Lung (tissue), 12 donors: ENCODE measurements around the gene TMEM86B. TPM values are rescaled to one million over a fixed set of nuclear protein-coding genes. Genes with fewer than 3 reads are reported as not detected.
"Not testable (repeated sequence)": the region's sequence is repeated elsewhere in the genome, so short reads cannot be mapped to it uniquely, and the experiment has no call there.

Experiments
- ATAC-seq: fragments of 200-7000 bp; cut with Tn5 transposase; one replicate; pipeline ENCODE4 v1.9.1; 2020; ENCODE audit warnings: moderate number of reproducible peaks; ENCODE audit not compliant: insufficient read depth, low FRiP score
- DNase-seq, 3 donors: peaks; one replicate each; pipeline ENCODE4 v3.0.0-alpha.2; 2013 to 2017
- H3K27ac ChIP-seq, 2 donors: one replicate each; pipeline ENCODE4 v1.5.1; 2013; ENCODE audit warnings: mild to moderate bottlenecking in 2 of 2, moderate library complexity in 2 of 2, control low read depth in 1 of 2, inconsistent platforms in 1 of 2, low read depth in 1 of 2, low read length in 1 of 2
- H3K27me3 ChIP-seq, 3 donors: one replicate each; pipeline ENCODE4 v1.5.1; 2013; ENCODE audit warnings: low read length in 2 of 3; ENCODE audit not compliant: control insufficient read depth in 3 of 3, insufficient read depth in 3 of 3
- H3K36me3 ChIP-seq, 4 donors: one replicate each; pipeline ENCODE4 v1.5.1; 2013; ENCODE audit warnings: low read length in 4 of 4, mild to moderate bottlenecking in 1 of 4, moderate library complexity in 1 of 4; ENCODE audit not compliant: control insufficient read depth in 4 of 4, insufficient read depth in 4 of 4
- H3K4me1 ChIP-seq, 5 donors: one replicate each; pipeline ENCODE4 v1.5.1; 2013; ENCODE audit warnings: low read length in 5 of 5, mild to moderate bottlenecking in 2 of 5, moderate library complexity in 1 of 5; ENCODE audit not compliant: control insufficient read depth in 5 of 5, insufficient read depth in 5 of 5
- H3K4me3 ChIP-seq: one replicate; pipeline ENCODE4 v1.5.1; 2013; ENCODE audit warnings: mild to moderate bottlenecking, control low read depth, moderate library complexity
- H3K9ac ChIP-seq, 2 donors: one replicate each; pipeline ENCODE4 v1.5.1; 2013; ENCODE audit warnings: low read length in 2 of 2, control low read depth in 1 of 2; ENCODE audit not compliant: insufficient read depth in 1 of 2
- H3K9me3 ChIP-seq, 4 donors: one replicate each; pipeline ENCODE4 v1.5.1; 2013; ENCODE audit warnings: low read length in 3 of 4, mild to moderate bottlenecking in 1 of 4, moderate library complexity in 1 of 4; ENCODE audit not compliant: control insufficient read depth in 4 of 4, insufficient read depth in 3 of 4
- WGBS, 2 donors: extraction: QIAGEN DNeasy Blood & Tissue Kit; methylation state at CpG; one replicate each; pipeline ENCODE4 v1.1.7; 2013; 5-methylcytosine and 5-hydroxymethylcytosine counted together
- polyA plus RNA-seq, 2 donors: library from polyadenylated mRNA; stranded (reverse); fragments of 200-250 nt; gene quantifications; one replicate each; pipeline ENCODE4 v1.2.1, GENCODE V29; 2013
- total RNA-seq, 2 donors: library from RNA; depleted of rRNA in 1 of 2; stranded (reverse); fragments of >200 nt in 1 of 2; gene quantifications; one replicate each; pipeline ENCODE4 v1.2.1, GENCODE V29; 2014 to 2021
- TF ChIP-seq, protein P1 (sequence below): IDR thresholded peaks from 2 replicates; pipeline ENCODE4 v1.5.1; 2012; ENCODE audit warnings: mild to moderate bottlenecking; ENCODE audit errors: control extremely low read depth, extremely low read depth
- donor health status: control.
- donor health status: control.
- donor health status: Bipolar disorder and iron deficiency.
- donor health status: healthy.
- donor health status: DM: yes; HTN: yes; CAD: no.

The TMEM86B gene
- total and polyA plus RNA-seq, 4 donors = 1.8 to 5.3 (median 4.3) TPM

DNA sequence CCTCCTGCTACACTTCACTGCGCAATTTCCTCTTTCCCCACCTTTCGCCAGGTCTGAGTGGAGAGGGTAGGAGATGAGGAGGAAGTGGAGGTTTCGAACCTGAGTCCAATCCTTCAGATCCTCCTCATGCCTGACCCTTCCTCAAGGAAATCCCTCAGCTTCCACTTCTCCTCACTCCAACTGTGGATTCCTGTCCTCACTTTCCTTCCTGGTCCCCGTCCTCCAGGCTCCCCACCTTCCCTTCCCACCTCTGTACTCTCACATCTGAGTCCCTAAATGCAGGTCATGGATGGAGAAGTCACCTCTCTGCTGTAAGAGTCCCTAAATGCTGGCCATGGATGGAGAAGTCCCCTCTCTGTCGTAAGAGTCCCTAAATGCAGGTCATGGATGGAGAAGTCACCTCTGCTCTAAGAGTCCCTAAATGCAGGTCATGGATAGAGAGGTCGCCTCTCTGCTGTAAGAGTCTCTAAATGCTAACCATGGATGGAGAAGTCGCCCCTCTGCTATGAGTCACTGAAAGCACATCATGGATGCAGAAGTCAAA is 3.1 kb downstream of the TMEM86B start:
- Histone ChIP-seq H3K9ac (no peak overlapping the region), H3K4me3 (no peak overlapping the region), H3K9me3 (peaks cover 0 to 3% (median 0%) of the 10 kb centered on the region in 4 donors), H3K27ac (no peak overlapping the region), H3K36me3 (peaks cover 0 to 43% (median 2%) of the 10 kb centered on the region in 4 donors), H3K27me3 (no peaks in the 10 kb centered on the region), H3K4me1 (no peaks in the 10 kb centered on the region)
- no peak for ATAC-seq
- WGBS, 2 donors = 74 to 78% methylated on average over 7 of the region's 7 CpGs
- TF ChIP-seq, protein P1, sequence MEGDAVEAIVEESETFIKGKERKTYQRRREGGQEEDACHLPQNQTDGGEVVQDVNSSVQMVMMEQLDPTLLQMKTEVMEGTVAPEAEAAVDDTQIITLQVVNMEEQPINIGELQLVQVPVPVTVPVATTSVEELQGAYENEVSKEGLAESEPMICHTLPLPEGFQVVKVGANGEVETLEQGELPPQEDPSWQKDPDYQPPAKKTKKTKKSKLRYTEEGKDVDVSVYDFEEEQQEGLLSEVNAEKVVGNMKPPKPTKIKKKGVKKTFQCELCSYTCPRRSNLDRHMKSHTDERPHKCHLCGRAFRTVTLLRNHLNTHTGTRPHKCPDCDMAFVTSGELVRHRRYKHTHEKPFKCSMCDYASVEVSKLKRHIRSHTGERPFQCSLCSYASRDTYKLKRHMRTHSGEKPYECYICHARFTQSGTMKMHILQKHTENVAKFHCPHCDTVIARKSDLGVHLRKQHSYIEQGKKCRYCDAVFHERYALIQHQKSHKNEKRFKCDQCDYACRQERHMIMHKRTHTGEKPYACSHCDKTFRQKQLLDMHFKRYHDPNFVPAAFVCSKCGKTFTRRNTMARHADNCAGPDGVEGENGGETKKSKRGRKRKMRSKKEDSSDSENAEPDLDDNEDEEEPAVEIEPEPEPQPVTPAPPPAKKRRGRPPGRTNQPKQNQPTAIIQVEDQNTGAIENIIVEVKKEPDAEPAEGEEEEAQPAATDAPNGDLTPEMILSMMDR = no peak
- DNase-seq = no peak

DNA sequence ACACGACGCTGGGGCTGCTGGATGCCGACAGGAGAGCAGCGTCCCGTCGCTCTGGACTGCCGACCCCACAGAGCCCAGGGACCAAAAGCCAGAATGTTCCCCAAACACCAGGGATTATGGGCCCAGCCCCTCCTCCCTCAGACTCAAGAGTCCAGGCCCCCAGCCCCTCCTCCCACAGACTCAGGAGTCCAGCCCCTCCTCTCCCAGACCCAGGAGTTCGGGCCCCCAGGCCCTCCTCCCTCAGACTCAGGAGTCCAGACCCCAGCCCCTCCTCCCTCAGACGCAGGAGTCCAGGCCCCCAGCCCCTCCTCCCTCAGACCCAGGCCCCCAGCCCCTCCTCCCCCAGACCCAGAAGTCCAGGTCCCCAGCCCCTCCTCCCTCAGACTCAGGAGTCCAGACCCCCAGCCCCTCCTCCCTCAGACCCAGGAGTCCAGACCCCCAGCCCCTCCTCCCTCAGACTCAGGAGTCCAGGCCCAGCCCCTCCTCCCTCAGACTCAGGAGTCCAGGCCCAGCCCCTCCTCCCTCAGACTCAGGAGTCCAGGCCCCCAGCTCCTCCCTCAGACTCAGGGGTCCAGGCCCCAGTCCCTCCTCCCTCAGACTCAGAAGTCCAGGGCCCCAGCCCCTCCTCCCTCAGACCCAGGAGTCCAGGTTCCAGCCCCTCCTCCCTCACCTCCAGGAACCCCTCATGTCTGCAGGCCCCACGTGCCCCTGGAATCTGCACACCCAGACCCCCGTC is 3.7 kb downstream of the TMEM86B start:
- WGBS, 2 donors = 61 to 69% methylated on average over 11 of the region's 11 CpGs
- ATAC-seq, H3K9me3 ChIP-seq, H3K9ac ChIP-seq, H3K4me3 ChIP-seq, H3K27me3 ChIP-seq, H3K4me1 ChIP-seq, DNase-seq, H3K27ac ChIP-seq: not testable (repeated sequence)
- H3K36me3 ChIP-seq = peaks cover 0 to 38% (median 0%) of the 10 kb centered on the region in 4 donors

DNA sequence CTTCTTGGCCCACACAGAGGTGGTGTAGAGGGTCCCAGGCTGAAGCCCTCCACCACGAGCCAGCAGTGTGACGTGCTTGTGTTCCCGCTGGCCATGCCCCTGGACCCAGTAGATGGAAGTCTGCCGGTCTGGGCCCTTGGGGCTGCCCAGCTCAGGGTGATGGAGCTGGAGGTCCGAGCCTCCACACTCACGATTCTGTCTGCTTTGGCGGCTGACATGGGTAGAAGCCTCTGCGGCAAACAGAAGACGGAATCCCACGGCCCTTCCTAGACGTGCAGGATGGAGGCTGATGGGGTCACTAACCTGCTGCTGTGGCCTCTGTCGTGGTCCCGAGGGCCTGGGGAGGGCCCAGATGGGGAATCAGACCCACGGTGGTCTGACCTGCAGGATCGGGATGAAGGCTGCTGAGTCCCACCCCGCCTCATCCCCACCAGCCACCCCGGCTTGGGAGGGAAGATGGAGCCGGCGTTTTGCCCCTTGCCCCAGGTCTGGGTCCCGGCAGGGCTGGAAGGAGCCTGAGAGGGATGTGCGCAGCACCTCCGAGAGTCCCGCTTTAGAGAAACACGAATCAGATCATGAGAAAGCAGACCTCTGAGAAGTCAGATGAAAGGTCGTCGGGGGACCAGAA is 4.4 kb downstream of the TMEM86B start:
- WGBS, 2 donors = 81 to 82% methylated on average over 26 of the region's 26 CpGs
- no peak overlapping the region for H3K27ac ChIP-seq

More for the DNA sequence above, 4.4 kb downstream of the TMEM86B start:
- peaks cover 0 to 32% (median 0%) of the 10 kb centered on the region in 4 donors for H3K36me3 ChIP-seq
- no peak overlapping the region for H3K9ac ChIP-seq
- ATAC-seq (no peak), DNase-seq (no peak)
- H3K4me3 ChIP-seq = no peak overlapping the region
- TF ChIP-seq, protein P1 = no peak
- peaks cover 0 to 3% (median 0%) of the 10 kb centered on the region in 4 donors for H3K9me3 ChIP-seq
- no peaks in the 10 kb centered on the region for H3K4me1 ChIP-seq
- H3K27me3 ChIP-seq = no peaks in the 10 kb centered on the region
